HG02642 (cell line): ENCODE results near the gene CORO2A.
"Not testable (repeated sequence)": the region's sequence is repeated elsewhere in the genome, so short reads cannot be mapped to it uniquely, and the experiment has no call there.

Experiments used
- ATAC-seq: cut with Tn5 transposase; IDR thresholded peaks from one replicate; pipeline ENCODE4 v1.9.1; 2021; ENCODE audit warnings: mild to moderate bottlenecking; ENCODE audit not compliant: unreplicated experiment, poor library complexity

Gene CORO2A

GRCh38 chr9:98092613-98092931 lies 99.9 kb downstream of the CORO2A start:
- no peak for ATAC-seq

- ATAC-seq, result no peak
Measured at GRCh38 chr9:98091735-98092612, 100.5 kb downstream of the CORO2A start.

DNA sequence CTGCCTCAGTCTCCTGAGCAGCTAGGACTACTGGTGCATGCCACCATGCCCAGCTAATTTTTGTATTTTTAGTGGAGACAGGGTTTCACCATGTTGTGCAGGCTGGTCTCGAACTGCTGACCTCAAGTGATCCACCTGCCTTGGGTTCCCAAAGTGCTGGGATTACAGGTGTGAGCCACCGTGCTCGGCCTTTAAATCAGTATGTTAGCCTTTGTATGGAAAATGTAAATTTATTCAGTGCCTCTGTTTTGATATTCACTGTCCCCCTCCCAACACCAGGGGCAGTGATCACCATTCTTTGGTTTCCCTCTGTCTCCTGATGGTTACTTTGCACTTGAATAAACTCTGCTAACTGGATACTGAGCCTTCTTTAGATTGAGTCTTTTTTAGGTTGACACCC lies 101.8 kb downstream of the CORO2A start:
- ATAC-seq, result not testable (repeated sequence)

DNA sequence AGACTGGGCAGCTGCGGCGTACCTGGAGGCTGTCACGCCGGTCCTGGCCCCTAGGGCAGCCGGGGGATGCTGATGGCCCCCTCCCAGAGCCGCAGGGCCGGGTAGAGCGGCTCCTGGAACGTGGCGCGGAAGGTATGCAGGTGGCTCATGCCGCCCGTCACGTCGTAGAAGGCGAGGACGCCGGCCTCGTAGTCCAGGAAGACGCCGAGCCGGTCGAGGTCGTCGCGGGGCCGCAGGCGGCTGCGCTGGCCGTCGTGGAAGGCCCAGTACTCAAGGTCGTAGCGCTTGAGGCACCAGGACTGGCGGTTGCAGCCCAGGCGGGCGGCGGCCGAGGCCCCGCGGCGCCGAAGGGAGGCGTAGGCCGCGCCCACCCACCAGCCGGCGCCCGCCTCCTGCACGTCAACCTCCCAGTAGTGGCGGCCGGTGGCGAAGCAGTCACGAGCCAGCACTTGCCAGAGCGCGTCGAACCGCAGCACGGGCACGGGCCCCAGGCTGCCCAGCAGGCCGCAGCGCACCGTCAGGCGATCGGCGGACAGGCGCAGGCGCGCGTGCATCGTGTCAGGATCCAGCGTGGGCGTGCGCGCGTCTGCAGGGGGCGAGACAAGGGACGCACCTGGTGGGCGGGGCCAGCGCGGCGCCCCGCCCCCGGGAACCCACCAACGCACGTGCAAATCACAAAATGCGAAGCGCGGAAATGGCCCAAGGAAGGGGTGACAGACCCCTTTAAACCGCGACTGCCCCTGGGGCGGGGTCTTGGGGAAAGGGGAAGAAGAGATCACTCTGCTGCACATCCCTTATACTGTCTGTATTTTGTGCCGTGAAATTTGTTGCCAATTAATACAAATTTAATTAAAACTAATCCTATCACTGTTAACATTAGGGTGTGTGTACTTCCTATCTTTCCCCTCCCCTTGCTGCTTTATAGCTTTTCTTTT lies 104.8 kb downstream of the CORO2A start:
- ATAC-seq, result no peak

DNA sequence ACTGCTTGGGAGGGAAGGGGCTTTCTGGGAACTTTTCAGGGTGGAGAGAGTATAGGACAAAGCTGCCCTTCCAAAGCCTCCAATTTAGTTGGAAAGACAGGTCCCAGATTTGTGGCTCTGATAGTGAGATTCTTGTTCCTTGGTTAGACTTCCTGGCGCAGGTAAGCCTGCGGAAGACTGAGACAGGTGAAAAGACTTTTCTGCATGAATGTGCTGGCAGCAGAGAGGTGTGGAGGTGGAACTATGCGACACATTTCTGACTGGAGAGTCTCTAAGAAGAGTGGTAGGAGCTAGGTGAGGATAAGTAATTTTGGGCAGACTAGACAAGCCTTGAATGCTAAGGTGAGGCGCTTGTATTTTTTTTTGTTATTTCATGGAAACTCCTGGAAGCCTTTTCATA lies 106.0 kb downstream of the CORO2A start:
- ATAC-seq, result no peak

DNA sequence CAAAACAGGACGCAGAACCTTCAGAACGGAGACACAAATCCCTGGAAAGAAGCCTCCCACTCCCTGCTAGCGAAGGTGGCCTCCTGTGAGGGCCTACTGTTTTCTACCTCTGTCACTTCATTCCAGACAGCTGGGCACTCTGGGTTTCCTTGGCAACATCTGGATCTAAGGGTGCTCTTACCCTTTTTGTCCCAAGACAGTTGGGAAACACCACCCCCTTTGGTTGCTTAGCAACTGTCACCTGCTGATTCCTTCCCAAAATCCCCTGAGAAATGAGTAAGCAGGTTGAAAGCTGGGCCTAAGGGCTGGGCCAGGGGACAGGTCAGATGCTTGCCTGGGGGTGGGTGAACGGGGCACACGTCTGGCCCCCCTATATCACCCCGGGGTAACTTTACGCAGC lies 106.5 kb downstream of the CORO2A start:
- ATAC-seq, result no peak

GRCh38 chr9:98085058-98085457 lies 107.4 kb downstream of the CORO2A start:
- no peak for ATAC-seq

DNA sequence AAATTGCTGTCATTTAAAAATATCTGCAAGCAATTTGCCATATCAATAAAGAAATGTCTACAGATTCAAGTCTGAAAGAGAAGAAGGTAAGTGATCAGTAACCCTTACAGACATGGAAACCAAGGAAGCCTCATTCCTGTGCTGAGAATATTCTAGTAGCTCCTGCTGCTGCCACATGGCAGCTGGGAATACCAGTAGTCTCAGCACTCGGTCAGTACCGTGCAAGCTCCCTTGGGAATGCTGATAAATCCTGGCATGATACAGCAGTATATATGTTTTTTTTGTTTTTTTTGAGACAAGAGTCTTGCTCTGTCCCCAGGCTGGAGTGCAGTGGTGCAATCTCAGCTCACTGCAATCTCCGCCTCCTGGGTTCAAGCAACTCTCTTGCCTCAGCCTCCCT lies 108.0 kb downstream of the CORO2A start:
- no peak for ATAC-seq

DNA sequence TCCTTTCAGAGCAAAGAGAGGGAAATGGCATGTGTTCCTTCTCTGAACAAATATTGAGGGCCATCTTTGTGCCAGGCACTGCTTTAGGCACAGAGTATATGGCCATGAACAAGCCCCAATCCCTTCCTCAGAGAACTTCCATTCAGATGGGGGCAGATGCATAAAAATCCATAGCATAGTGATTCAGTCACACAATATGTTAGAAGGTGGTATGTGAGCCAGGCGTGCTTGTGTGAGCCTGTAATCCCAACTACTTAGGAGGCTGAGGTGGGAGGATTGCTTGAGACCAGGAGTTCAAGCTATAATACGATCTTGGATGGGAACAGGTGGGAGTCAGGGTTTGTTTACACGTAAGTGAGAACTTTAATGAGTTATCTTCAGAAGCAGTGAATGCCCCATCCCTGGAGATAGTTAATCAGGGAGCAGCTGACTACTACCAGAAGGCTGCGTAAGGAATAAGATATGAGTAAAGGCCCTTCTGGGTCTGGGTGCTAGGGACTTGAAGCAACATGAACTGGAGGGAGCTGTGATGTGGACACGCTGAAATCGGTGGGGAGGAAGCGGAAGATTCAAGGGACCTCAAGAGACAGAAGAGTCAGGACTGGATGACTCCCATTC lies 108.8 kb downstream of the CORO2A start:
- no peak for ATAC-seq

GRCh38 chr9:98083061-98083501 lies 109.4 kb downstream of the CORO2A start:
- no peak for ATAC-seq

GRCh38 chr9:98081477-98082219 lies 110.8 kb downstream of the CORO2A start:
- no peak for ATAC-seq

GRCh38 chr9:98080780-98081179 lies 111.7 kb downstream of the CORO2A start:
- no peak for ATAC-seq

- ATAC-seq, result no peak
Measured at GRCh38 chr9:98080326-98080725, 112.1 kb downstream of the CORO2A start.

DNA sequence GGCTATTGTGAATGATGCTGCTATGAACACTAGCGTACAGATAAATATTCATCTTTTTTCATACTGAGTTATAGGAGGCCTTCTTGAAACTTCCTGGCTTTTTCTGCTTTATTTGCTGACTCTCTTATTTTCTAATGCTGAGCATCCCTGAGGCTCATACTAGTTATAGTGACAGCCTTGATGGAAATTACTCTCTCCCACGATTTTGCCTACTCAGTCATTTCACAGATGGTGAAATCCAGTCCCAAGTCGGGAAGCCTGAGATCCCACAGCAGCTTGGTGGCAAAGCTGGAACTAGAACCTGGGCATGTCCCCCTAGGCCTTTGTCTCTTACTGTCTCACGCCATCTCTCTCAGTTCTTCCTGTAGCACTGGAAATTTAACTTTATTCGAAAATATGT lies 113.5 kb downstream of the CORO2A start:
- ATAC-seq, result no peak

GRCh38 chr9:98076514-98076890 lies 115.9 kb downstream of the CORO2A start:
- not testable (repeated sequence) for ATAC-seq

- ATAC-seq, result no peak
Measured at GRCh38 chr9:98075332-98075805, 117.1 kb downstream of the CORO2A start.

DNA sequence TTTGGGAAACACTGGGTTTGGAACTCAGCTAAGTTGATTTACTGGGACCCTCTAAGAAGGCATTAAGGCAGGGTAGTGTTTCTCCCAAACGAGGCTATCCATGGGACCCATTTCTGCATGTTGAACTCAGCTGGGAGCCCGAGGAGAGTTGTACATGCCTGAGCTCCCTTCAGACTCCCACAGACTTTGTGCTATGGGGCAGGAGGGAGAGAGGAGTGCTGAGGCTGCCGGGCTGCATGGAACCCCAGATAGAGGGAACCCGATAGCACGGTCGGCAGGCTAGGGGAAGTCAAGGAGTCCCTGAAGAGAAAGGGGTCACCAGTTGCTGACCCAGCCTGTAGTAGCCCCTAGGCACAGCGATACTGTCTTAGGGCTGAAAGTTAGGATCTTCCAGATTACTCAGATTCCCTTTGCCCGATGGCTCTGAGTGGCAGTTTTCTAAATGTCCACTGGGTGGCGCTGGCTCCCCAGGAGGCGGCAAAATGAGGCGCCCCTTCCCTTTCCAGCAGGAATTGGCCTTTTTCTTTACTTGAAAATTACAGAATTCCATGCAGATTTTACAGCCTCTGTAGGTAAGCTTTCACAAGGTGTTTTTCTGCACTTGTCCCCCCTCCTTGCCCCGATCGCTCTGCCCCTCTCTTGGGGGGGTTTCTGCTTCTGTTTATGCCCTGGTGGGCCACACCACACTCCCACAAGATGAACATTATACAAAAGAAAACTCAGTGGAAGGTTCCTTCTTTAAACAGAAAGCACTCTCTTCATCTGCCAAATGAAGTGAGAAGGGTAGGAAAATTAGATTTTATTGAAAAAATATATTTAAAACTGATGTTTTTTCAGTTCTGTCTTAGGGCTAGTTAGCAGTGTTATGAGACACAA lies 118.1 kb downstream of the CORO2A start:
- ATAC-seq, result no peak

- no peak for ATAC-seq
Measured at GRCh38 chr9:98071737-98072136, 120.7 kb downstream of the CORO2A start.
